Central memory CD4-positive, alpha-beta T cell (primary cell): Measurements from ENCODE around the gene CD58.
"Not testable (repeated sequence)": the region's sequence is repeated elsewhere in the genome, so short reads cannot be mapped to it uniquely, and the experiment has no call there.

Experiments used
- DNase-seq: peaks from one replicate; pipeline ENCODE4 v3.0.0; 2022

Gene CD58

DNA sequence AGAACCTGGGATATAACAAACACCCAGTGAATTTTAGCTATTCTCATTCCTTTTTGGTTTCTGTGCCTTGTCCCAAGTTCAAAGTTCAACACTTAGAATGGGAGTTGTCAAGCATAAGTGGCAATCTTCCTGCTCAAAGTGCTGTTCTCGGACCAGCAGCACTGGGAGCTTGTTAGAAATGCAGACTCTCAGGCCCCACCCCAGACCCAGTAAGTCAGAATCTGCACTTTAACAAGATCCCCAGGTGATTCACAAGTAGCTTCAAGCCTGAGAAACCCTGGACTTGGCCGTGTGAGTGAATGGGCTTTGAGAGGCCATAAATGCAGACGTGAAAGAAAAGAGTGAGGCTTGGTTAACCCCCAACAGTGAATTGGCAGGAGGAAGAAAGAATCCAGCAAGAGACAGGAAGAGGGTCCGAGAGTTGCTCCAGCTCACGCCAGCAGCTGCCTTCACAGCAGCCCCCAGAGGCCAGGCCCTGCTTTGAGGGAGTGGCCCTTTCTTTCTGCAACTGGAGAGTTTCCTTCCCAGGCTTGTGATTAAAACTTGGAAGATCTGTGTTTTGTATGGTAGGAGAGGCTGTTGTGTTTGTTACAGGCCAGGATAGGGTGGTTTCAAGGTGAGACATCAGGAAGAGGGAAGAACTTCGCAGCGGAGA is 21.3 kb upstream of the CD58 start:
- DNase-seq: not testable (repeated sequence)

DNA sequence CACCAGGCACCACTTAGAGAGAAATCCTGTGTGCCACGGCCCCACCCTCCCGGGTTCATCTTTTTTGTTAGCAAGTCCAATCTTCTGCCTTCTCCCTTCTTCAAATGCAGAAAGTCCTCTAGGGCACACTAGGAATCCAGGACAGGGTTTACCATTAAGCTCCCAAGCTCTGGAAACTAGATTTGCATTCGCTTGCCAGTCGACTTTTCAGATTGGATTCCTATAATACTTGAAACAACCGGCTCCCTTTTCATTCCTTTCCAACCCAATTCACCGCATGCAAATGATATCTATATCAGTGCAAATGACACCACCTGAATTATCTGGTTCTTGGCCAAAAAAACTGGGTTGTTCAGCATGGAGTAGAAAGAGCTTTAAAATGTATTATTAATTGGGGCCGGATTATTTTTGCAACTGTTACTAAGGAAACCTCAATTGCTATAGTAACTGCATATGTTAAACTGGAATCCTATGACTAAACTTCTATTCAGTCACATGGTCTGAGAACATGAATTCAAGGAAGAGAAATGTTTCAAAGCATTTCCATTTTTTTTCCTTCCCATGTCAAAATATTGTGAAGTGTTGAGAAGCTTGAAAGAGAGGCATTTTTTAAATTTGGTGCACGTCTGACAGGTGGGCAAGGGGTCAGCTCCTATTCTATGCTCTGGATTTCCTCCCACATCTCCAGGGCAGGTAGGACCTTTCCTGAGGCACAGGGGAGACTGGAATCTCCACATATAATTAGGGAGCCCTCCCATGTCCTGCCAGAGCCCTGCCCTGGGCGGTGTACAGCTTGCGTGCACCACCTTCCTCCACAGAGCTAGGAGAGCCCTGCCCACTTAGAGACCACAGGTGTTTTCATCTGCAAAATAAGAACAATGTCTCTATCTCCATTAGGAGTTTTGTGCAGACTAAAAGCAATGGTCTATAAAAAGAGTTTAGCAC is 20.5 kb upstream of the CD58 start:
- not testable (repeated sequence) for DNase-seq

DNA sequence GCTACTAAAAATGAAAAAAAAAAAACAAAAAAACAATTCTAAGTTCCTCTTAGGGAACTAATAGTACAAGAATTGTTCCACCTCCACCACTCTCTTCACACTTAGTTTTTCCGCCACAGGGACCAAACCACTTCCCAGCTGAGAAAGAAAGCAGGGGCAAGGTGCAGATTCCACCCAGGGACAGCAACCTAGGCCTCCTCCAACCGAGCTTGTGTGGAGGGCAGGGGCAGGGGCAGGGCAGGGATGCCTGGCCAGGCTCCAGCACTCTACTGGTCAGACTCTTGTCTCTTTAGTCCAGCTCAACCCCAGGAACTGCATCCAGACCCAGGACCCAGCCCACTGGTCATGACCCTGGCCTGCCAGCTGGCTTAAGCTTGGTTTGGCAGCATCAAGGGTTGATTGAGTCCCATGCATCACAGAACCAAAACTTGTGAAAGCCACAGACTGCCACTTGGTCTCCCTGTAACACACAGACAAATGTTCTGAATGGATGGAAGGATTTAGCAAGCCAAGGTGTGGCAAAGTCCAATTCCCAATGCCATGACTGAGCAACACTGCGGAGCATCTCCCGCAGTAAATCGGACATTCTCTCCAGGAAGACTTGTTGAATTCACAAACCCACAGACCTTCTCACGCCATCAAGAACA is 19.7 kb upstream of the CD58 start:
- not testable (repeated sequence) for DNase-seq

DNA sequence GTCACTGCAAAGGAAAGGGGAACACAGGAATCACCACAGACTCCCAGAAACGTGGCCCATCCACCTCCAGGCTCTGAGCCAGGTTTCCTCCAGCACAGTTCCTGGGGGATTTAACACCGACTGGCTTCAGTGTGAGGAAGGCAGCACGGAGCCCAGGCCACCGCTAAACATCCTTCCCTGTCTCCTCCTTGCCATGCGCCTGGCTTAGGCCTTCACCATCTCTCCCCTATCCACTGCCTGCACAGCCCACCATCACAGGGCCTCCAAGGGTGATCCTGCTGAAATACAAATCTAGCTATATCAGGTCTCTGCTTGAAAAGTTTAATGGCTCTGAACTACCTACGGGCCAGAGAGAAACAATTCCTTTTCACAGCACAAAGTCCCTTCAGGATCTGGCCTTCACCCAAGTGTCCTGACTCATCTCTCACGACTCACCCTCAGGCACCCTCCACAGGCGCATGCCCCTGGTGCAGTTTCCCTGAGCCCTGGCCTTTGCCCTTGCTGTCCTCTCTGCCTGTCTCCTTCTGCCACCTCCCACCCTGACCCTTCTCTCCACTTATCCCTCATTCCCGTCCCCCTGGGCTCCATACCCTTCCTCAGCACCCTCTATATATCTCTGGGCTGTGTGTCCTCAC is 18.4 kb upstream of the CD58 start:
- DNase-seq: not testable (repeated sequence)

DNA sequence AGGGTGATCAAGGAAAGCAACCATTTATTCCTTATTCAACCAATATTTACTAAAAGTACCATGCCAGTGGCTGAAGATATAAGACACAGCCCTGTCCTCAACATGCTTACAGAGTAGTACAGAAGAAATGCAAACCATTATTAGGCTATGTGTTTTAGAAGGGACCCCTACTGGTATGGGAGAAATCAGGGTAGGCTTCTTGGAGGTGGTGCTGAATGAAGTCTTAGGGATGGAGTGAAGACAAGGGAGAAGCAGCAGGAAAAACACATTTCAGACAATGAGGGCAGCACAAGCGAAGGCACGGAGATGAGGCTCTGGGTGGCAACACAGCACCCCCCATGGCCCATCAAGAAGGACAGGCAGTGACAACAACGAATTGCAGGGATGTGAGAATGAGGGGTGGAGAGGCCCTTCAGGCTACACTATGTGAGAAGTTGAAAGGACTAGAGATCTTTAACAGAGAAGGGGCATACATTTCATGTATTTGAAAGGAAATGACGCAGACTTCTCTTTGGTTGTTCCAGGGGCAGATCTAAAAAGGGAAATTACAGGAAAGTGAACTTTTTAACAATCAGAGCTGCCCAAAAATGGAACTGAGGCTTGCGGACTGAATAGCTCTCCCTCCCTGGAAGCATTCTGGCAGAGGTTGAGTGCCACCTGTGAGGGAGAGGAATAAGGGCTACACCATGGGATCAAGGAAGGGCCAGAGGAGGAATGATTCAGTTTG is 16.8 kb upstream of the CD58 start:
- no peak for DNase-seq

DNA sequence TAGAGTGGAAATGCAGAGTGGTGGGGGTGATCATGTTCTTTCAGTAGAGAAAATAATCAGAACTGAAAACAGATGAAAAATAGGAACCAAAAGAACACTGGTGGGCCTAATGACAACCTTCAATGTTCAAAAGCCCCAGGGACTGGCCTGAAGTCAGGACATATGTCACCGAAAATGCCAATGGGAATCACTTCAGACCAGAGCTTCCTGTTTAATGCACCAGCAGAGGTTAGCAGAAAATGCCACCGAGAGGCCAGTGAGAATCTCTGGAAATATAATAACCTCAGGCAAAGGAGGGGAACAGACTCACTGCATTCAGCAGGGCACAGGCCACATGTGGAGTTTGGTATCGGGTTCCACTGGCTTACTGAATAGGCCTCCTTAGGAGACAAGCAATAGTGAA is 15.9 kb upstream of the CD58 start:
- DNase-seq: no peak

DNA sequence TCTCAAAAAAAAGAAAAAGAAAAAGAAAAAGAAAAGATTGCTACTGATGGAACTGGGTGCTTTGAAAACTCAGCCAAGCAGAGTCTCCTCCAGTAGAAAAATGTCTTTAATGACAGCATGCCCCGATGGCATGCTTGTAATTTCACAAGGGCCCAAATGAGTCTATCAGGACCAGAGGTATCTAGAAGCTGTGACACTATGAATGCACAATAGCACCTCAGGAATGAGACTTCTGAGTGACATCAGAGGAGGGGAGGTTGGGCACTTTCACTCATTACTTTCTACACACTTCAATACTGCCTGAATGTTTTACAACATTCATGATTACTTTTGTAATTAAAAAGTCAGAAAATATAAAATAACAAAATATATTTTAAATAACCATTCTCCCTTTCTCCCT is 15.1 kb upstream of the CD58 start:
- DNase-seq: no peak

DNA sequence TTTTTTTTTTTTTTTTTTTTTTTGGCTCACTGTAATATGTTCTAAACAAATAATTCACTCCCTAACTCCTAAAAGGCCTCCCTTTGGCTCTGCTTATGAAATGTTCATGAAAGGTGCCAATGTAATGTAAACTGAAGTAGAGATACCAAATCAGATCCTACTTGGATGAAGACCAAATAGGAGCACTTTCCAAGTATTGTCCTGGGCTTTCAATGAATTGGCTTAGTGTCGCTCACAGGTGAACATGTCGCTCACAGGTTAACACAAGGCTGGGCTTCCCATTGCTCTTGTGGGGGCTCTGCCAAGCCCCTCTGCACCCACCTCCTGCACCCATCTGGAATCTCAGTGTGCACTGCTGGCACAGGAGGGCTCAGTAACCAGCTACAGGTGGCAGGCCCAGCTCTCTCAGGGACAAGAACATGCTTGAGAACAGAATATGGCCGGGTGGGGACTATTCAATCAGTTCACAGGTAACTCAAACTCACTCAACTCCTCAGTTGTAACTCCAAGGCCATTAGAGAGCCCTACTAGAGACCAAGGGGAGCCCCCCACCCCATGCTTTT is 10.6 kb upstream of the CD58 start:
- no peak for DNase-seq

DNA sequence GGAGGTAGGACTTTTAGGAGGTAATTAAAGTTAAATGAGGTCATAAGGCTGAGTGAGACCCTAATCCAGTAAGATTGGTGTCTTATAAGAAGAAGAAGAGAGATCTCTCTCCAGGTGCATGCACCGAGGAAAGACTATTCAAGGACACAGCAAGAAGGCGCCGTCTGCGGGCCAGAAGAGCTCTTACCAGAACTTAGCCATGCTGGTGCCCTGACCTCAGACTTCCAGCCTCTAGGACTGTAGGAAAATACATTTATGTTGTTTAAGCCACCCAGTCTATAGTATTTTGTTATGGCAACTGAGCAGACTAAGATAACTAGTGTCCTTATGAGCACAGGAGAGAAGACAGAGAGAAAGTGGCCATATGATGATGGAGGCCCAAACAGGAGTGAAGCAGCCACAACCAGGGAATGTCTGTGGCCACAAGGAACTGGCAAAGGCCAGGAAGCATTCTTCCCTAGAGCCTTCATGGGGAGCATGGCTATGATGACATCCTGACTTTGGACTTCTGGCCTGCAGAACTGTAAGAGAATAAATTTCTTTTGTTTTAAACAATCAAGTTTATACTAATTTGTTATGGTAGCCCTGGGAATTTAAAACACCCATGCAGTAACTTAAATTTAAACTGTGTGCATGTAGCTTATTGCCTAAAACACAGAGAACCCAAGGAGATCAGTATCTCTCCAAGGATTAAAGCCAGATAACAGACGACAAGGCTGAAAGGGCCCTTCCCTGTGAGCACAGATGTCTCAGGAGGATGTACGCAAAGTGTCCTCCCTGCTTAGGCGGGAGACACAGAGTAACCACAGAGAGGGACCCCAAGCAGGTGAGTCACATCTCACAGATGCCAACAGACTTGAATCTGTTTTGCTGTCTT is 9.9 kb upstream of the CD58 start:
- no peak for DNase-seq

DNA sequence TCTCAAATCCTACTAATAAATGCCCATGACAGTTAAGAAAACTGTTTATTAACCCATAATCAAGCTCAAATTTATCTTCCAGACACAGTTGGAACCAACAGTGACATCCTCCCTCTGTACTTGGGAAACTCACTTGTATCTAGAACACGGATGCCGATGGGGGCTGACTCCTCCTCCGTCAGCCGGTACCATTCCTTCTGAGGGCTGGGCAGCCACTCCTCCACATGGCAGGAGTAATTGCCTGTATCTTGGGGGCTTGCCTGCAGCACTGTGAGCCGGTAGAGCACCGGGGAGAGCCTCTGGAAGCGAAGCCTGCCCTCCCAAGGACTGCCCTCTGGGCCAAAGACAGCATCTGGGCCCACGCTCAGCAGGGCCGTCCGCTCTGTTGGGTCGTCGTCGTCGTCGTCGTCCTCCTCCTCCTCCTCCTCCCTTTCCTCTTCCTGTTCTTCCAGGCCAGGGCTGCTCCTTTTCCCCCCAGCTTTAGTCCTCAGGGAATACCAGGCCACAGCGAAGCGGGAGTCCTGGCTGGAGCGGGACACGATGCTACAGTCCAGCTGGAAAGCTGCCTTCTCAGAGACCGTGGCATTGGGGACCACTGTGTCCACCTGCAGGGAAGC is 8.5 kb upstream of the CD58 start:
- no peak for DNase-seq

DNA sequence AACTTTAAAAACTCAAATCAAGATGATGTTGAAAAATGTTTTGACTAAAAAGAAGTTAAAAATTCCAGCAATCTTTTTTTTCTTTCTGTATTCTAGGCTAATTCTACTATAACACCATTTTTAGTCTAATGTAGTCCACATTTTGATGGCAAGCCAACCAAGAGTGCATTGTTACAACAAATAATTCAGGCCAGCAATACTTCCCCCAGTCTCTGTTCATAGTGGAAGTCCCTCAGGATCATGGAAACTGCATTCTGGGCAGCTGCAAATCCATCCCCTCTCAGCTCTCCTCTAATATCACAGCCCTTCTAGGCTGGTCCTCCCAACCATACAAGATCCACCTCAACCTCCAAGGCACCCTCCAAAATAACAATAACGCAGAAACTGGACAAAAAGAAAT is 7.8 kb upstream of the CD58 start:
- no peak for DNase-seq

DNA sequence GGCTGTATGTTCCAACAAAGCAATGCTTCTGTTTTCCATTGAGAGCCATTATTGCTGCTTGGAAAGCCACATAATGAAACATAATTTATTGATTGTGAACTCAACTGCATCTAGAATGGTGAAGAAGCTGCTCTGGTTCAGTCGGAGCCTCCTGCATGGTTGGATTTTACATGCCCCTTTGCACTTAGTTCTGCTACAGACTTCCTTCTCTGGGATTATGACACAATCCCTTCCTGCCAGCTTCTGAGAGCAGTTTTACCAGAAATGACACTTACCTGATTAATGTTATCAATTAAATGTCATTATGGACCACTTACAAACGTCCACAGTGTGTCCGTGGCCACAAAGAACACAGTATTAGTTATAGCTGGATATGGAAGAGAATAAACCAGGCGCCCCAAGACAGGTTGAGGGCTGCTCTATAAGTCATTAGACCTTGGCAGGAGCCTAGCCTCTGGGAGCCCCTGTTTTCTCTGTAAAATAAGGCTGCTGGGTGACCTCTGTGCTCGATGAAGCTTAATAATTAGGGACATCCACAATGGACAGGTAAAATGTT is 7.0 kb upstream of the CD58 start:
- DNase-seq: no peak

DNA sequence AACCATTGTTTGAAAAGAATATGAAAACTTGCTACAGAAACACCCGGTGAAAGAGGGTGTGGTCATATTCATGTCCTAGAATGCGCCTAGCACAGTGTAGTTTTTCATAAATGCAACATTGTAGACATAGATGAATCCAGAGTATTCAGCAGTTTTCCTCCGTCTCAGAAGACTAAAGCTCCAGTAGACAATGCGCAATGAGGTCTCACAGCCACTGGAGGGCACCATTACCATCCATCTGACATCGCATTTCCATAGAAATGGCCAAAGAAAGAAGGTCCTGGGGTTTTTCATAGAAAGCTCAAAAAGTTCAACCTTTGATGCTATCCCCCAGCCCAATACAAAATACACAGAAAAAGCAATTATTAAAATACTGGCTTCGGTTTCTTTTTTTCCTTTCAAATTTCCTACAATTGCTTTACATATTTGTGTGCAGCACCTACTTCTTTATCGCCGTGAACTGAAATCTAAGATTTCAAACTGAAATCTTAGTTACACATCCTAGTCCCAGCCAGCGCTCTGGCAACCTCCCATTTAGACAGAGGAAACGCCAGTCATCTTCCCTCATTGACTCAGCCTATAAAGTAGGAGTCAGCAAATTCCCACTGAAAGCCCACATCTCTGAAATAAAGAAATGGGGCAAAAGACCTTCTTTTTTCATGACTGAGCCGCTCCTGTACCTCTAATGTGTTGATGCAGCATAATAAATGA is 3.9 kb upstream of the CD58 start:
- DNase-seq: peak; percentile 51

DNA sequence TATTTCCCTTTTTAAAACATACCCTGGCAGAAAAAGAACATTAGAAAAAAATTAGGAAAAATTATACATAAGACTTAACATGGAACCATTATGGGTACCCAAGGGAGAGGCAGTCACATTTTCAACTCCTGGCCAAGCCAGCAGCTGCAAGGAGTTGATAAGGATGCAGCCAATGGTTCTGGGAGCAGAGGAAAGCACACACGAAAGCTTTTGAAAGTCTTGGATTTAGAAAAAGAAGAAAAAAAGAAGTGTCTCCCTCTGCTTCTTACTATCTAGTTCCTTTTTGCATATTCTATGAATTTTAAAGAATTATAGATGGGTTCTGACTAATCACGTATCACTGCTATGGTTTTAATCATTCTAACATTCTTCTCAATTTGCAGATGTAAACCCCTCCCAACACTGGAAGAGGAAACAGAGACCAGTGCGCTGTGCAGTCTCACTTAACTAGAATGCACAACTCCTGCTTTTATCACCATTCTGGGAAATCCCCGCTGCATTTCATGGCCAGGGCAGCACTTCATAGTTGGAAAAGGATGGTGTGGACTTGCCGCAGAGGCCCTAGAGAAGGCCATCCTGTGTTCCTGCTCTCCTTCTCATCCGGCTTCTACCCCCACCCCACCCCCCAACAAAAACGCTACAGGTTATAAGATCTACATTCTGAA is 2.7 kb upstream of the CD58 start:
- DNase-seq: no peak

DNA sequence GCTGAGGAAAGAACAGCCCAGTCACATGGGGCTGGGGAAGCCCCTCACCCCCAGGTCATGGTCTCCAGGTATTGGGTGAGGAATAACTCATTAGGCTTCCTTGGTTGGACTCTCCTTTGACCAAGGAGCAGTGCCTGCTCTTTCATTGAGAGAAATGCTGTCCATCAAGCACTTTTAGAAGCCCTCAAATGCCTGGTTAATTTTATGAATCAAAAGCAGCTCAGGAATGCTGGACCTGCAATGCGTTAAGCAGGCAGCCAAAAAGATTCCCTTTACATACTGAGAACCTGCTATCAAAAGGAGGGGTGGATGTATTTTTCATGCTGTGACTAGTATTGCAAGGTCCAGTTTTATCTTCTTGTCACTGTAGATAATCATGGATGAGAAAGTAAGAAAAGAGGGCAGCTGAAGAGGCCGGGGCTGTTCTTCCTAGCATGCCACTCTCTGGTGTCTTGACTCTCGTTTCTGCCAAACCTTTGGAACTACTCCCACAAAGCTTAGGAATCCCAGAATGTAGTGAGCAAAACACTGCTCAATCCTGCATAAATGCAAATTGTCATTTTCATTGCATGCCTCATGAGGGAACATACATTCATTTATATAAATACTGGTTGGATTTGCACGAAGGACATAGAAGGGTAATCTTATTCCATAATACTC is 2.1 kb upstream of the CD58 start:
- DNase-seq: no peak

DNA sequence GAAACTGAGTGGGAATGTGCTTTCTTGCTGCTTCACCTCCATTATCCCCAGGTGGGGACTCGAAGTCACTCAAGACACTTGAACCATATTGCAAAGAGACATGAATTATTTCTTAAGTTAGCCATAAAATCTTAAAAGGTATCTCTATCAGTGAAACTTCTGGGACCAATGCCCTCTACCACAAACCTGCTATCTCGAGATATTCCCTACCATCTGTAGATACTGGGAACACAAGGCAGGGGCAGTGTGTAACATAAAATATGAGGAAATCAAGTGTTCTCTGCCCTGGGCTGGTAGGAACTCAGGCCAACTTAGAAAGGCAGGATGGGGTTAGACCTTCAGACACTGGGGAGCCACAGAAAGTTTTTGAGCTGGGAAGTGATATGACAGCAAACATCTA is 1.3 kb upstream of the CD58 start:
- no peak for DNase-seq

DNA sequence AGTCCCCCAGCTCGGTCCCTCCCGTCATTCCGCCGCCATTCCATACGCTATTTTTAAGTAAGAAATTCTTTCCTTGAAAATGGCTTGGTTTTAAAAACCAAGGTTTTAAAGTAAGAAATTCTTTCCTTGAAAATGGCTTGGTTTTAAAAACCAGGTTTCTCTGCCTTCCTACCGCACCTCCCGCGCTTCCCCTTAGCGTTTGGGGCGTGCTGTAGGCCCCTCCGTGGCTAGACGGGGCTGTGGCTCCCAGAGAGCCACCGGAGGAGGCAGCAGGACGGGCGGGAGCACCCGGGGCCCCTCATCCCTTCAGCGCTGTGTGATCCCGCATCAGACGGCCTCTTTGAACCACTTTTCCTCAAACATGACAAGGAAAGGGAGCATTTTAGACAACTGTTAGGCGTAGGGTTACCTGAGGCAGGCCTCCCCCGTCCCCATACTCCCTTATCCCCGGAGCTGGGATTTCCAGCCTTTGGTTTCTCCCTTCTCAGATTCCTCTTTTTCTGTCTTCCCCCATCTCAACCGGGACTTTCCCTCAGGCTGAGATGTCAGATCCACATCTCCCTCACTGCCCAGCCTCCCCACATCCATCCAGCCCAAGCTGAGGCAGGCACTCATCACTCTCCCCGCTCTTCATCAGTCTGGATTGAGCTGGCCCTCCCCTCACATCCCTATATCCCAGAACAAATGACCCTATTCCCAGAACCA is 541 bp upstream of the CD58 start:
- DNase-seq: no peak
